Measurements from ENCODE around the gene CNGA3.
"Not testable (repeated sequence)": the region's sequence is repeated elsewhere in the genome, so short reads cannot be mapped to it uniquely, and the experiment has no call there.

Gene CNGA3

DNA sequence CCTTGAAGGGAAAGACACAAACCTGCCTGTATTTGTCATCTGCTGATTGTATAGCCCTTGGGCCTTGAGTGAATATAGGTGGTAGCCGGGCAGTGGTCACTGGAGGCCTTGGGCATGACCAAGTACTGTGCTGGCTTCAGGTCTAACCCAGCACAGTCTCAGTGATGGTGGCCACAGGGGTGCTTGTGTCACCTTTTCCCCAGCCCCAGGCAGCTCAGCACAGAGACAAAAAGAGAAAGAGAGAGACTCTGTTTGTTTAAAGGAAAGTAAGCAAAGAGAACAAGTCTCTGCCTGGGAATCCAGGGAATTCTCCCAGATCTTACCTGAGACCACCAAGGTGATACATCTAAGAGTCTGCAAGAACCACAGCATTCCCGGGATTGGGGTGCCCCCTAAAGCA, 59.0 kb downstream of the CNGA3 start:
- peaks cover 12% of the 10 kb centered on the region for H3K27me3 ChIP-seq (ENCODE audit: low read depth)
- no peak overlapping the region for H3K4me3 ChIP-seq
- DNase-seq (ENCODE audit: low spot score in 2 of 2): no peak
- no peaks in the 10 kb centered on the region for H3K4me1 ChIP-seq
- H3K9me3 ChIP-seq: no peaks in the 10 kb centered on the region
- H3K36me3 ChIP-seq (replicated peaks): no peaks in the 10 kb centered on the region
- in situ Hi-C loops (cut with MboI; ENCODE audit: low sequenced_read_pairs): loop anchor here (25.0 kb wide), 1 partner anchor 432 kb away; no protein-coding TSS in a partner anchor

DNA sequence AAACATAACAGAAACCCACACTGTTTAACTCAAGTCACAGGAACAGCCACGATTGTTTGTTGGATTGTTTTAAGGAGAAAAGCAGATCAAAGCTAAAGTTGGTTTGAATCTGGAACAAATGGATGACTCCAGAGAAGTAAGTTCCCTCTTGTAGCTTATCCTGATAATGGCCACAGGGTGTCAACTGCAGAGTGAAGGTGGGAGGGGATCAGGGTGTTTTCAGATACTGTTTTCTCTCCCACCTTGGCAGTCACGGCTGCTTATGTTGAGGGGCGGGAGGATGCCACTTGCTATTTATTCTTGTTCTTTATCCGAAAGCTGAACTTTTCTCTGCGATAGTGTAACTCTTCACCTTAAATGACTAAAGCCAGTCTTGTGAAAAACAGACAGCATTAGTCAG, 61.9 kb downstream of the CNGA3 start:
- Histone ChIP-seq H3K36me3 (replicated peaks) (no peaks in the 10 kb centered on the region), H3K9me3 (no peaks in the 10 kb centered on the region), H3K27me3 (ENCODE audit: low read depth) (no peaks in the 10 kb centered on the region), H3K4me3 (no peak overlapping the region), H3K4me1 (no peaks in the 10 kb centered on the region)
- DNase-seq (ENCODE audit: low spot score in 2 of 2): no peak
- in situ Hi-C loops (cut with MboI; ENCODE audit: low sequenced_read_pairs): loop anchor here (25.0 kb wide), 1 partner anchor 429 kb away; no protein-coding TSS in a partner anchor

GRCh38 chr2:98412751-98413458, 66.6 kb downstream of the CNGA3 start:
- H3K4me1 ChIP-seq: no peaks in the 10 kb centered on the region
- peak; percentile 70 to 78 for DNase-seq (ENCODE audit: low spot score in 2 of 2)
- in situ Hi-C loops (cut with MboI; ENCODE audit: low sequenced_read_pairs): loop anchor here (25.0 kb wide), 1 partner anchor 424 kb away; no protein-coding TSS in a partner anchor
- no peaks in the 10 kb centered on the region for H3K9me3 ChIP-seq
- H3K27me3 ChIP-seq (ENCODE audit: low read depth): no peaks in the 10 kb centered on the region
- H3K4me3 ChIP-seq: no peak overlapping the region
- H3K36me3 ChIP-seq (replicated peaks): no peaks in the 10 kb centered on the region

DNA sequence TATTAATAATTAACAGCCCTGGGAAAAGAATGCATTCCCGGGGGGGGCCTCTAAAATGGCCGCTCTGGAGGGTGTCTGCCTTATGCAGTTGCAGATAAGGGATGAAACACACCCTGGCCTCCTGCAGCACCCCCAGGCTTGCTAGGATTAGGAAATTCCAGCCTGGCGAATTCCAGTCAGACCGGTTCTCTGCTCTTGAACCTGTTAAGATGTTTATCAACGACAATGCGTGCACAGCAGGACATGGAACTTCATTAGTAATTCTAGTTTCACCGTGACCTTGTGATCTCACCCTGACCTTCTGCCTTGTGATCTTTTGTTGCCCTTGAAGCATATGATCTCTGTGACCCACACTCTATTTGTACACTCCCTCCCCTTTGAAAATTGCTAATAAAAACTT, 68.0 kb downstream of the CNGA3 start:
- not testable (repeated sequence) for DNase-seq (ENCODE audit: low spot score in 2 of 2); H3K27me3 ChIP-seq (ENCODE audit: low read depth); H3K4me1 ChIP-seq; H3K9me3 ChIP-seq; H3K36me3 ChIP-seq (replicated peaks); H3K4me3 ChIP-seq
- in situ Hi-C loops (cut with MboI; ENCODE audit: low sequenced_read_pairs): loop anchor here (25.0 kb wide), 1 partner anchor 423 kb away; no protein-coding TSS in a partner anchor

DNA sequence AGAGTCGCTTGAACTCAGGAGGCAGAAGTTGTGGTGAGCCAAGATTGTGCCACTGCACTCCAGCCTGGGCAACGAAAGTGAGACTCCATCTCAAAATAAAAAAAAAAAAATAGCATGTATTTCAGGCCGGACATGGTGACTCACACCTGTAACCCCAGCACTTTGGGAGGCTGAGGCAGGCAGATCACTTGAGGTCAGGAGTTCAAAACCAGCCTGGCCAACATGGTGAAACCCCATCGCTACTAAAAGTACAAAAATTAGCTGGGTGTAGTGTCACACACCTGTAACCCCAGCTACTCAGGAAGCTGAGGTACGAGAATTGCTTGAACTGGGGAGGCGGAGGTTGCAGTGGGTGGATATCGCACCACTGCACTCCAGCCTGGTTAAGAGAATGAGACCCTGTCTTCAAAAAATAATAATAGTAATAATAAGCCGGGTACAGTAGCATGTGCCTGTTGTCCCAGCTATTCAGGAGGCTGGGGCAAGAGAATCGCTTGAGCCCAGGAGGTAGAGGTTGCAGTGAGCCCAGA, 69.5 kb downstream of the CNGA3 start:
- not testable (repeated sequence) for H3K27me3 ChIP-seq (ENCODE audit: low read depth); DNase-seq (ENCODE audit: low spot score in 2 of 2); H3K36me3 ChIP-seq (replicated peaks); H3K4me1 ChIP-seq; H3K9me3 ChIP-seq; H3K4me3 ChIP-seq
- in situ Hi-C loops (cut with MboI; ENCODE audit: low sequenced_read_pairs): loop anchor here (25.0 kb wide), 1 partner anchor 422 kb away; no protein-coding TSS in a partner anchor

GRCh38 chr2:98416383-98417159, 70.3 kb downstream of the CNGA3 start:
- in situ Hi-C loops (cut with MboI; ENCODE audit: low sequenced_read_pairs): loop anchor here (25.0 kb wide), 1 partner anchor 421 kb away; no protein-coding TSS in a partner anchor

DNA sequence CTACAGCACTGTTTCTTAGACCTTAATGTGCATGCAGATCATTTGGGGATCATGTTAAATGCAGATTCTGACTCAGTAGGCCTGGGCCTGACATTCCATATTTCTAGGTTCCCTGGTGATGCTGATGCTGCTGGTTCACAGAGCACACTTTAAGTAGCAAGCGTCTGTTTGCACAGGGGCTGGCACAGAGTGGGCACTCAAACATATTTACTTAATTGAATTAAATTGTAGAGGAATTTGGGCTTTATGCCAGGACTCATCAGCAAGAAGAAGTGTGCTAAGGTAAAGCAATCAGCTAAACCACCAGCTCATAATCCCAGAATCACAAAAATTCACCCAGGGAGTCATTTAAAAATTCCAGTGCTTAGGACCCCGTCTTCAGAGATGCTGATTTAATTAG, 73.3 kb downstream of the CNGA3 start:
- Histone ChIP-seq H3K4me3 (no peak overlapping the region), H3K27me3 (ENCODE audit: low read depth) (no peaks in the 10 kb centered on the region), H3K36me3 (replicated peaks) (no peaks in the 10 kb centered on the region), H3K4me1 (no peaks in the 10 kb centered on the region), H3K9me3 (peaks cover 6% of the 10 kb centered on the region; the same call in 1 of the 2 replicates)
- no peak for DNase-seq (ENCODE audit: low spot score in 2 of 2)
- in situ Hi-C loops (cut with MboI; ENCODE audit: low sequenced_read_pairs): loop anchor here (25.0 kb wide), 1 partner anchor 418 kb away; no protein-coding TSS in a partner anchor

More at GRCh38 chr2:98416383-98417159, 70.3 kb downstream of the CNGA3 start:
- H3K4me3 ChIP-seq: no peak overlapping the region
- no peaks in the 10 kb centered on the region for H3K9me3 ChIP-seq
- no peak for DNase-seq (ENCODE audit: low spot score in 2 of 2)
- H3K36me3 ChIP-seq (replicated peaks): no peaks in the 10 kb centered on the region
- no peaks in the 10 kb centered on the region for H3K27me3 ChIP-seq (ENCODE audit: low read depth)
- no peaks in the 10 kb centered on the region for H3K4me1 ChIP-seq

- in situ Hi-C loops (cut with MboI; ENCODE audit: low sequenced_read_pairs): loop anchor here (25.0 kb wide), 1 partner anchor 417 kb away; no protein-coding TSS in a partner anchor
- Histone ChIP-seq H3K36me3 (replicated peaks) (no peaks in the 10 kb centered on the region), H3K4me3 (no peak overlapping the region), H3K4me1 (no peaks in the 10 kb centered on the region), H3K9me3 (peaks cover 6% of the 10 kb centered on the region; the same call in 1 of the 2 replicates), H3K27me3 (ENCODE audit: low read depth) (no peaks in the 10 kb centered on the region)
- DNase-seq (ENCODE audit: low spot score in 2 of 2): no peak
Observed at GRCh38 chr2:98419977-98420725, 73.9 kb downstream of the CNGA3 start.

DNA sequence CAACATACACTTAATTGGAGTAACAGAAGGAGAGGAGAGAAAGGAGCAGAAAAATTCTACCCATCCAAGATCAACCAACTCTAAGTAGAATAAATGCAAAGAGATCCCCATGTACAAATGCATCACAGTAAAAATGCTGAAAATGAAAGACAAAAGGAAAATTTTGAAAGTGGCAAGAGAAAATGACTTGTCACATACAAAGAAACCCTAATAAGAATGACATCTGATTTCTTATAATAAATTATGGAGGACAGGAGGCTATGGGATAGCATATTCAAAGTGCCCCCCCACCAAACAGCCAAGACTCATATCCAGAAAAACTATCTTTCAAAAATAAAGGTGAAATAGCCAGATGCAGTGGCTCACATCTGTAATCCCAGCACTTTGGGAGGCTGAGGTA, 76.2 kb downstream of the CNGA3 start:
- Histone ChIP-seq H3K4me1 (no peaks in the 10 kb centered on the region), H3K4me3 (no peak overlapping the region), H3K9me3 (peaks cover 6% of the 10 kb centered on the region; the same call in 1 of the 2 replicates), H3K27me3 (ENCODE audit: low read depth) (no peaks in the 10 kb centered on the region), H3K36me3 (replicated peaks) (no peaks in the 10 kb centered on the region)
- in situ Hi-C loops (cut with MboI; ENCODE audit: low sequenced_read_pairs): loop anchor here (25.0 kb wide), 1 partner anchor 415 kb away; no protein-coding TSS in a partner anchor
- DNase-seq (ENCODE audit: low spot score in 2 of 2): no peak

DNA sequence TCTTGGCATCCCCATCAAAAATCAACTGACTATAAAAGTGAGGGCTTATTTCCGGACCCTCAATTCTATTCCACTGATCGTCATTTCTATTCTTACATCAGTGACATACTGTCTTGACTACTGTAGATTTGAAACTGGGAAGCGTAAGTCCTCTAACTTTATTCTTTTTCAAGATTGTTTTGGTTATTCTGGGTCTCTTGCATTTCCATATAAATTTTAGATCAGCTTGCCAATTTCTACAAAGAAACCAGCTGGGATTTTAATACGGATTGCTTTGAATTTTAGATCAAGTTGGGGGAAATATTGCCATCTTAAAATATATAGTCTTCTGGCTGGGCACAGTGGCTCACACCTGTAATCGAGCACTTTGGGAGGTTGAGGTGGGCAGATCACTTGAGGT, 80.5 kb downstream of the CNGA3 start:
- H3K36me3 ChIP-seq (replicated peaks): no peaks in the 10 kb centered on the region
- H3K9me3 ChIP-seq: peaks cover 12% of the 10 kb centered on the region
- H3K4me3 ChIP-seq: no peak overlapping the region
- DNase-seq (ENCODE audit: low spot score in 2 of 2): no peak
- H3K27me3 ChIP-seq (ENCODE audit: low read depth): no peaks in the 10 kb centered on the region
- peaks cover 2% of the 10 kb centered on the region; the same call in 1 of the 2 replicates for H3K4me1 ChIP-seq
- in situ Hi-C loops (cut with MboI; ENCODE audit: low sequenced_read_pairs): no loop called here

DNA sequence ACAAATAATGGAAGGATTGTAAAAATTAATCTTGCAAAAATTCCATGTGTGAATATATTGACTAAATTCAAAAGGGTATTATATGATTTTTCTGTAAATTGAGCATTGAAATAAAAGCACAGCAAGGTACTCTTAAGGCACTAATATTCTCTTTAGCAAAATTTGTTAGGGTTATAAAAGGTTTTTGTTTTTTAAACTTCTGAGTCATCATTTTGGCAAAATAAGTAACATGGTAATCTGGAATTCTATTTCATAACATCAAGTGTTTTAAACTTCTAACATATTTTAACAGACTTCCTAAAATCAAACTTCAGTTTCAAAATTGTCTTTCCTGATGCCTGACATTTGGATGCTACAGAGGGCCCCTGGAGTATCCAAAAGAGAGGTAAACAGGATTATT, 85.9 kb downstream of the CNGA3 start:
- in situ Hi-C loops (cut with MboI; ENCODE audit: low sequenced_read_pairs): no loop called here
- H3K9me3 ChIP-seq: peaks cover 6% of the 10 kb centered on the region
- H3K36me3 ChIP-seq (replicated peaks): no peaks in the 10 kb centered on the region
- H3K4me3 ChIP-seq: no peak overlapping the region
- peaks cover 4% of the 10 kb centered on the region; the same call in 1 of the 2 replicates for H3K4me1 ChIP-seq
- no peak for DNase-seq (ENCODE audit: low spot score in 2 of 2)
- no peaks in the 10 kb centered on the region for H3K27me3 ChIP-seq (ENCODE audit: low read depth)

DNA sequence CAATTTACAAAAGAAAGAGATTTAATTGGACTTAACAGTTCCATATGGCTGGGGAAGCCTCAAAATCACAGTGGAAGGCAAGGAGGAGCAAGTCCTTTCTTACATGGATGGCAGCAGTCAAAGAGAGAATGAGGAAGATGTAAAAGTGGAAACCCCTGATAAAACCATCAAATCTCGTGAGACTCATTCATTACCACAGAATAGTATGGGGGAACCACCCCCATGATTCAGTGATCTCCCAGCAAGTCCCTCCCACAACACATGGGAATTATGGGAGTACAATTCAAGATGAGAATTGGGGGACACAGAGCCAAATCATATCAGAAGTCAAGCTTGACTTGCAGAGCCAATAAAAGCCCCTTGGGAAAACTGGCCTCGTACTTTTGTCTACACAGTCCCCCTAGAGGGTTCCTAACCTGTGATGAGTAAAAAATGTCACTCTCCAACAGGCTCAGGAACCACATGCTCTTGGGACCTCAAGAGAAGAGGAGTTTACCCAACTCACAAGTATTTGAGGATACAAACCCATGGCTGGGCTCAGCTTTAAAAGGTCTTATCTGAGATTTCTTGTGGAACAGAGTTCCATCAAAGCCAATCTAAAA, 87.2 kb downstream of the CNGA3 start:
- Histone ChIP-seq H3K4me3 (no peak overlapping the region), H3K4me1 (peaks cover 9% of the 10 kb centered on the region), H3K27me3 (ENCODE audit: low read depth) (no peaks in the 10 kb centered on the region), H3K36me3 (replicated peaks) (no peaks in the 10 kb centered on the region), H3K9me3 (peaks cover 6% of the 10 kb centered on the region)
- DNase-seq (ENCODE audit: low spot score in 2 of 2): no peak
- in situ Hi-C loops (cut with MboI; ENCODE audit: low sequenced_read_pairs): no loop called here

DNA sequence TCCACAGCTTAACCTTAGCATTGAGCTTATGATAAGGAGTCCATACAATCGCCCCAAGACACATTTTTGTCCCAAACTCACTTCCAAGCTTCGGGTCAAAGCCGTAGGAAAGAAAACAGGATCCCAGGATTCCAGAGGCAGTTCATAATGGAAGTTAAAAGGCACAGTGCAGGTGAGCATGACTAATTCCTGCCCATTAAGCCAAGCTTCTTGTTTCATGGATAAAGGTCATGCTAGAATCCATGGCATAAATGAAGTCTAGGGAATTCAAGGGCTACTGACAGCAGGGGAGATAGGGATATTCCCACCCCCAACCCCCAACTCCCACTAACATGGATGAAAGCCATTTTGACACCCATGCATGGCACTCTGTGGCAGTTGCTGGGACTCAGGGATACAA, 88.2 kb downstream of the CNGA3 start:
- in situ Hi-C loops (cut with MboI; ENCODE audit: low sequenced_read_pairs): no loop called here
- DNase-seq (ENCODE audit: low spot score in 2 of 2): no peak
- Histone ChIP-seq H3K27me3 (ENCODE audit: low read depth) (no peaks in the 10 kb centered on the region), H3K9me3 (peaks cover 6% of the 10 kb centered on the region), H3K36me3 (replicated peaks) (no peaks in the 10 kb centered on the region), H3K4me1 (peaks cover 15% of the 10 kb centered on the region), H3K4me3 (no peak overlapping the region)

Data from HAP-1 (cell line).